GM23338 (cell line): ENCODE data around the gene TCF3. TPM values are rescaled to one million over a fixed set of nuclear protein-coding genes. Genes with fewer than 3 reads are reported as not detected.
A peak's percentile ranks its signal among the peaks of the same experiment; 100 is the strongest.

ENCODE experiments used
- ATAC-seq: fragments of 200-7000 bp; cut with Tn5 transposase; 3 replicates; pipeline ENCODE4 v1.9.1; 2020
- DNase-seq: peaks from one replicate; pipeline ENCODE4 v3.0.0-alpha.2; 2015; ENCODE audit warnings: low spot score
- H2AFZ ChIP-seq: fragments of 200-600 bp; sonication (generic); 2 replicates; pipeline ENCODE4 v1.8.0; 2016; ENCODE audit warnings: antibody characterized with exemption, mild to moderate bottlenecking, moderate library complexity
- H3F3A ChIP-seq: fragments of 200-600 bp; sonication (generic); replicated peaks from 2 replicates; pipeline ENCODE4 v1.8.0; 2017; ENCODE audit warnings: antibody characterized with exemption, mixed run types, low read depth
- H3K27ac ChIP-seq: fragments of 200-600 bp; sonication (generic); 2 replicates; pipeline ENCODE4 v1.6.1; 2016; ENCODE audit warnings: low read depth
- H3K27me3 ChIP-seq: fragments of 200-600 bp; sonication (generic); 2 replicates; pipeline ENCODE4 v1.8.0; 2016; ENCODE audit warnings: mild to moderate bottlenecking, mixed run types, moderate library complexity; ENCODE audit not compliant: insufficient read depth
- H3K36me3 ChIP-seq: fragments of 200-600 bp; sonication (generic); 2 replicates; pipeline ENCODE4 v1.8.0; 2016; ENCODE audit warnings: mild to moderate bottlenecking; ENCODE audit not compliant: insufficient read depth
- H3K4me1 ChIP-seq: fragments of 200-600 bp; sonication (generic); 2 replicates; pipeline ENCODE4 v1.8.0; 2016; ENCODE audit warnings: mild to moderate bottlenecking, moderate library complexity; ENCODE audit not compliant: insufficient read depth
- H3K4me2 ChIP-seq: fragments of 200-600 bp; sonication (generic); 2 replicates; pipeline ENCODE4 v1.7.1; 2017; ENCODE audit warnings: mixed run types
- H3K4me3 ChIP-seq: fragments of 200-600 bp; sonication (generic); 2 replicates; pipeline ENCODE4 v1.6.1; 2016; ENCODE audit warnings: mixed run types
- H3K79me2 ChIP-seq: fragments of 200-600 bp; sonication (generic); replicated peaks from 2 replicates; pipeline ENCODE4 v1.8.0; 2017; ENCODE audit warnings: mild to moderate bottlenecking; ENCODE audit not compliant: insufficient read depth
- H3K9me2 ChIP-seq: fragments of 200-600 bp; sonication (generic); 2 replicates; pipeline ENCODE4 v1.8.0; 2017; ENCODE audit not compliant: insufficient read depth
- H4K20me1 ChIP-seq: fragments of 200-600 bp; sonication (generic); replicated peaks from 2 replicates; pipeline ENCODE4 v1.8.0; 2017; ENCODE audit warnings: mild to moderate bottlenecking; ENCODE audit not compliant: insufficient read depth
- H3K27ac Mint-ChIP-seq: 2 replicates; pipeline ENCODE4 v1.8.0; 2020; ENCODE audit warnings: inconsistent platforms, mild to moderate bottlenecking, moderate library complexity, mixed read lengths
- H3K27me3 Mint-ChIP-seq: 3 replicates; pipeline ENCODE4 v1.8.0; 2022; ENCODE audit warnings: low read depth, mild to moderate bottlenecking, moderate library complexity, mixed read lengths, inconsistent platforms; ENCODE audit not compliant: insufficient read depth, poor library complexity
- H3K36me3 Mint-ChIP-seq: 3 replicates; pipeline ENCODE4 v1.8.0; 2021; ENCODE audit warnings: low read depth, mild to moderate bottlenecking, inconsistent platforms, moderate library complexity, mixed read lengths
- H3K4me1 Mint-ChIP-seq: 3 replicates; pipeline ENCODE4 v1.8.0; 2020; ENCODE audit warnings: mild to moderate bottlenecking, inconsistent platforms, mixed read lengths
- H3K4me3 Mint-ChIP-seq: 3 replicates; pipeline ENCODE4 v1.8.0; 2021; ENCODE audit warnings: moderate library complexity, mild to moderate bottlenecking, inconsistent platforms, mixed read lengths
- H3K9me3 Mint-ChIP-seq: 3 replicates; pipeline ENCODE4 v1.8.0; 2020; ENCODE audit warnings: moderate library complexity, mild to moderate bottlenecking, inconsistent platforms, mixed read lengths
- CREB1 ChIP-seq: fragments of 250-450 bp; sonication (Bioruptor Pico); IDR thresholded peaks from 2 replicates; pipeline ENCODE4 v1.5.0; 2020; ENCODE audit warnings: low read depth, mild to moderate bottlenecking, moderate library complexity
- NANOG ChIP-seq: IDR thresholded peaks from 2 replicates; pipeline ENCODE4 v1.6.1; 2016; ENCODE audit warnings: antibody characterized with exemption, borderline replicate concordance
- POLR2AphosphoS5 ChIP-seq: IDR thresholded peaks from 2 replicates; pipeline ENCODE4 v1.6.1; 2016; ENCODE audit warnings: antibody characterized with exemption, low read depth
- ZNF331 ChIP-seq: fragments of 250-450 bp; sonication (Bioruptor Pico); IDR thresholded peaks from 2 replicates; pipeline ENCODE4 v1.5.0; 2020; ENCODE audit warnings: low read depth, mild to moderate bottlenecking, moderate library complexity
- polyA plus RNA-seq: library from polyadenylated mRNA; unstranded; fragments of >200 nt; fragmentation: Nextera tagmentation; extraction: Ambion mirVana; gene quantifications from 2 replicates; pipeline ENCODE4 v1.2.1, GENCODE V29; 2016
- total RNA-seq: library from RNA; depleted of rRNA; stranded (reverse); fragments of >200 nt; shearing (Covaris generic); gene quantifications from 2 replicates; pipeline ENCODE4 v1.2.3, GENCODE V29; 2014
- TF ChIP-seq, protein P1 (sequence below): fragments of 250-450 bp; sonication (Bioruptor Pico); IDR thresholded peaks from 2 replicates; pipeline ENCODE4 v1.5.0; 2020; ENCODE audit warnings: mild to moderate bottlenecking, moderate library complexity
- TF ChIP-seq, protein P2 (sequence below), 2 experiments: fragments of 200-600 bp in 1 of 2; sonication (generic) in 1 of 2; conservative IDR thresholded peaks; 2 replicates each; pipeline versions ENCODE4 v1.5.1 to v1.6.1; 2016 to 2017; ENCODE audit warnings: antibody characterized with exemption in 2 of 2, low read depth in 2 of 2, mild to moderate bottlenecking in 2 of 2, moderate library complexity in 1 of 2

The TCF3 gene
- total and polyA plus RNA-seq, 2 experiments from 2014 or later: 166 to 383 TPM

GRCh38 chr19:1619094-1619439 lies 33.3 kb downstream of the TCF3 start (continued):
- TF ChIP-seq, protein P1, sequence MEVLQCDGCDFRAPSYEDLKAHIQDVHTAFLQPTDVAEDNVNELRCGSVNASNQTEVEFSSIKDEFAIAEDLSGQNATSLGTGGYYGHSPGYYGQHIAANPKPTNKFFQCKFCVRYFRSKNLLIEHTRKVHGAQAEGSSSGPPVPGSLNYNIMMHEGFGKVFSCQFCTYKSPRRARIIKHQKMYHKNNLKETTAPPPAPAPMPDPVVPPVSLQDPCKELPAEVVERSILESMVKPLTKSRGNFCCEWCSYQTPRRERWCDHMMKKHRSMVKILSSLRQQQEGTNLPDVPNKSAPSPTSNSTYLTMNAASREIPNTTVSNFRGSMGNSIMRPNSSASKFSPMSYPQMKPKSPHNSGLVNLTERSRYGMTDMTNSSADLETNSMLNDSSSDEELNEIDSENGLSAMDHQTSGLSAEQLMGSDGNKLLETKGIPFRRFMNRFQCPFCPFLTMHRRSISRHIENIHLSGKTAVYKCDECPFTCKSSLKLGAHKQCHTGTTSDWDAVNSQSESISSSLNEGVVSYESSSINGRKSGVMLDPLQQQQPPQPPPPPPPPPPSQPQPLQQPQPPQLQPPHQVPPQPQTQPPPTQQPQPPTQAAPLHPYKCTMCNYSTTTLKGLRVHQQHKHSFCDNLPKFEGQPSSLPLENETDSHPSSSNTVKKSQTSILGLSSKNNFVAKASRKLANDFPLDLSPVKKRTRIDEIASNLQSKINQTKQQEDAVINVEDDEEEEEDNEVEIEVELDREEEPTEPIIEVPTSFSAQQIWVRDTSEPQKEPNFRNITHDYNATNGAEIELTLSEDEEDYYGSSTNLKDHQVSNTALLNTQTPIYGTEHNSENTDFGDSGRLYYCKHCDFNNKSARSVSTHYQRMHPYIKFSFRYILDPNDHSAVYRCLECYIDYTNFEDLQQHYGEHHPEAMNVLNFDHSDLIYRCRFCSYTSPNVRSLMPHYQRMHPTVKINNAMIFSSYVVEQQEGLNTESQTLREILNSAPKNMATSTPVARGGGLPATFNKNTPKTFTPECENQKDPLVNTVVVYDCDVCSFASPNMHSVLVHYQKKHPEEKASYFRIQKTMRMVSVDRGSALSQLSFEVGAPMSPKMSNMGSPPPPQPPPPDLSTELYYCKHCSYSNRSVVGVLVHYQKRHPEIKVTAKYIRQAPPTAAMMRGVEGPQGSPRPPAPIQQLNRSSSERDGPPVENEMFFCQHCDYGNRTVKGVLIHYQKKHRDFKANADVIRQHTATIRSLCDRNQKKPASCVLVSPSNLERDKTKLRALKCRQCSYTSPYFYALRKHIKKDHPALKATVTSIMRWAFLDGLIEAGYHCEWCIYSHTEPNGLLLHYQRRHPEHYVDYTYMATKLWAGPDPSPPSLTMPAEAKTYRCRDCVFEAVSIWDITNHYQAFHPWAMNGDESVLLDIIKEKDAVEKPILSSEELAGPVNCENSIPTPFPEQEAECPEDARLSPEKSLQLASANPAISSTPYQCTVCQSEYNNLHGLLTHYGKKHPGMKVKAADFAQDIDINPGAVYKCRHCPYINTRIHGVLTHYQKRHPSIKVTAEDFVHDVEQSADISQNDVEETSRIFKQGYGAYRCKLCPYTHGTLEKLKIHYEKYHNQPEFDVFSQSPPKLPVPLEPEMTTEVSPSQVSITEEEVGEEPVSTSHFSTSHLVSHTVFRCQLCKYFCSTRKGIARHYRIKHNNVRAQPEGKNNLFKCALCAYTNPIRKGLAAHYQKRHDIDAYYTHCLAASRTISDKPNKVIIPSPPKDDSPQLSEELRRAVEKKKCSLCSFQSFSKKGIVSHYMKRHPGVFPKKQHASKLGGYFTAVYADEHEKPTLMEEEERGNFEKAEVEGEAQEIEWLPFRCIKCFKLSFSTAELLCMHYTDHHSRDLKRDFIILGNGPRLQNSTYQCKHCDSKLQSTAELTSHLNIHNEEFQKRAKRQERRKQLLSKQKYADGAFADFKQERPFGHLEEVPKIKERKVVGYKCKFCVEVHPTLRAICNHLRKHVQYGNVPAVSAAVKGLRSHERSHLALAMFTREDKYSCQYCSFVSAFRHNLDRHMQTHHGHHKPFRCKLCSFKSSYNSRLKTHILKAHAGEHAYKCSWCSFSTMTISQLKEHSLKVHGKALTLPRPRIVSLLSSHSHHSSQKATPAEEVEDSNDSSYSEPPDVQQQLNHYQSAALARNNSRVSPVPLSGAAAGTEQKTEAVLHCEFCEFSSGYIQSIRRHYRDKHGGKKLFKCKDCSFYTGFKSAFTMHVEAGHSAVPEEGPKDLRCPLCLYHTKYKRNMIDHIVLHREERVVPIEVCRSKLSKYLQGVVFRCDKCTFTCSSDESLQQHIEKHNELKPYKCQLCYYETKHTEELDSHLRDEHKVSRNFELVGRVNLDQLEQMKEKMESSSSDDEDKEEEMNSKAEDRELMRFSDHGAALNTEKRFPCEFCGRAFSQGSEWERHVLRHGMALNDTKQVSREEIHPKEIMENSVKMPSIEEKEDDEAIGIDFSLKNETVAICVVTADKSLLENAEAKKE (CRISPR knock-in tag): no peak
- TF ChIP-seq ZNF331: no peak
- TF ChIP-seq CREB1 (CRISPR knock-in tag): no peak

- H4K20me1 ChIP-seq: peaks cover 23% of the 10 kb centered on the region
- no peak overlapping the region for H2AFZ ChIP-seq
- DNase-seq (peak; percentile 83), ATAC-seq (peak; percentile 89)
- Mint-ChIP-seq H3K36me3 (peaks cover 78% of the 10 kb centered on the region), H3K27ac (peak overlapping the region; percentile 72; the same call in 1 of the 2 replicates), H3K4me3 (no peak overlapping the region; the same call in 2 of the 3 replicates), H3K27me3 (peaks cover 25% of the 10 kb centered on the region), H3K4me1 (peaks cover 17% of the 10 kb centered on the region), H3K9me3 (peaks cover 3% of the 10 kb centered on the region; the same call in 1 of the 3 replicates)
- no peak overlapping the region for H3K4me3 ChIP-seq
- H3K9me2 ChIP-seq: no peaks in the 10 kb centered on the region
- H3F3A ChIP-seq: peaks cover 12% of the 10 kb centered on the region; the same call in 1 of the 2 replicates
- TF ChIP-seq CREB1 (CRISPR knock-in tag) (no peak), NANOG (no peak), POLR2AphosphoS5 (no peak)
- TF ChIP-seq, protein P2, sequence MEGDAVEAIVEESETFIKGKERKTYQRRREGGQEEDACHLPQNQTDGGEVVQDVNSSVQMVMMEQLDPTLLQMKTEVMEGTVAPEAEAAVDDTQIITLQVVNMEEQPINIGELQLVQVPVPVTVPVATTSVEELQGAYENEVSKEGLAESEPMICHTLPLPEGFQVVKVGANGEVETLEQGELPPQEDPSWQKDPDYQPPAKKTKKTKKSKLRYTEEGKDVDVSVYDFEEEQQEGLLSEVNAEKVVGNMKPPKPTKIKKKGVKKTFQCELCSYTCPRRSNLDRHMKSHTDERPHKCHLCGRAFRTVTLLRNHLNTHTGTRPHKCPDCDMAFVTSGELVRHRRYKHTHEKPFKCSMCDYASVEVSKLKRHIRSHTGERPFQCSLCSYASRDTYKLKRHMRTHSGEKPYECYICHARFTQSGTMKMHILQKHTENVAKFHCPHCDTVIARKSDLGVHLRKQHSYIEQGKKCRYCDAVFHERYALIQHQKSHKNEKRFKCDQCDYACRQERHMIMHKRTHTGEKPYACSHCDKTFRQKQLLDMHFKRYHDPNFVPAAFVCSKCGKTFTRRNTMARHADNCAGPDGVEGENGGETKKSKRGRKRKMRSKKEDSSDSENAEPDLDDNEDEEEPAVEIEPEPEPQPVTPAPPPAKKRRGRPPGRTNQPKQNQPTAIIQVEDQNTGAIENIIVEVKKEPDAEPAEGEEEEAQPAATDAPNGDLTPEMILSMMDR (conservative IDR thresholded peaks at IDR 0.05; ENCODE audit: low read depth in 2 of 2): peak; percentile 44 to 71
- H3K79me2 ChIP-seq: peaks cover 5% of the 10 kb centered on the region
- peaks cover 21% of the 10 kb centered on the region for H3K36me3 ChIP-seq
- H3K4me1 ChIP-seq: no peaks in the 10 kb centered on the region
- no peak overlapping the region for H3K4me2 ChIP-seq
- H3K27ac ChIP-seq: no peak overlapping the region
- no peaks in the 10 kb centered on the region for H3K27me3 ChIP-seq
These were observed 34.0 kb downstream of the TCF3 start for GRCh38 chr19:1618157-1619093.
